ENCODE data around the gene EPB41L3.

- TF ChIP-seq CTCF (IDR thresholded peaks at IDR 0.05), result no peak
- TF ChIP-seq SIN3A (IDR thresholded peaks at IDR 0.05; ENCODE audit: borderline replicate concordance, insufficient read depth, low read depth, low read length), result no peak
- TF ChIP-seq POLR2AphosphoS5 (IDR thresholded peaks at IDR 0.05; ENCODE audit: low read depth, low read length), result no peak
- no peak for TF ChIP-seq TCF7L2 (IDR thresholded peaks at IDR 0.05; ENCODE audit: low read depth, low read length)
Measured at GRCh38 chr18:5419030-5419429, 124.8 kb downstream of the EPB41L3 start.
